NCI-H460 (cell line): Measurements from ENCODE around the gene SS18L1. TPM values are rescaled to one million over a fixed set of nuclear protein-coding genes. Genes with fewer than 3 reads are reported as not detected.

Source experiments
- DNase-seq: peaks from one replicate; pipeline ENCODE4 v3.0.0-alpha.2; 2016; ENCODE audit warnings: low read depth; ENCODE audit errors: extremely low read depth
- total RNA-seq: library from RNA; depleted of rRNA; stranded (reverse); fragments of >200 nt; shearing (Covaris generic); gene quantifications from 2 replicates; pipeline ENCODE4 v1.2.3, GENCODE V29; 2014; rRNA removed

Gene SS18L1
- total RNA-seq, 1 experiment from 2014 or later: 11.7 TPM

- no peak for DNase-seq
Observed at GRCh38 chr20:62222972-62223371, 79.4 kb downstream of the SS18L1 start.

- DNase-seq: no peak
Observed at GRCh38 chr20:62223571-62223970, 80.0 kb downstream of the SS18L1 start.

DNA sequence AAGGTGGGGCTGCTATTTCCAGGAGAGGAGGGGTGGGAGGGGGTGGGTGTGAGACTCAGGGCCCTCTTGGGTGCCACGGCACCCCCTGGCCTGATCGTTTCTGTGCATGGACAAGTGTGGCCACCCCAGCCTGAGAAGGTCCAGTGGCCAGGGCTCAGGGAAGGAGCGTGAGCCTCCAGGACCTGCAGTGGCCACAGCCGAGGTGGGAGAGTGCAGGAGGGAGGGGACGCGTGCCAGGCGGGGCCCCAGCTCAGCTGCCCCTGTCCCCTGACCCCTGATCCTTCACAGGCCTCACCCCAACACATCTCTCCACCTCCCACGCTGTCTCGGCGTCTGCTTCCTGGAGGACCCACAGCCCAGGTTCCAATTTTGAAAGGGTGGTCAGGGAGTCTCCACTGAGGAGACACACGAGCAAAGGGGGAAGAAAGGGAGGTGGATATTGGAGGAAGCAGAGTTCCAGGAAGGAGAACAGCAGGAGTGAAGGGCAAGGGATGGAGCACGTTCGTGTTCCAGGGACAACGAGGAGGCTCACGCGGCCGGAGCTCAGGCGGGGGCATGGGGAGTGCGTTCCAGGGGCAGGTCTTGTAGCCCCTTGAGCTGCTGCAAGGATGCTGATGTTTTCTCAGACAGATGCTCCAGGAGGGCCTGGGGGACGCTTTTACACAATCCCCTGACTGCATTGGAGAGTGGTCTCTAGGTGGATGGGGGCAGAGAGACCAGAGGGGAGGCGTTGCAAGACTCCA lies 80.7 kb downstream of the SS18L1 start:
- no peak for DNase-seq

GRCh38 chr20:62225026-62225425 lies 81.5 kb downstream of the SS18L1 start:
- no peak for DNase-seq

DNA sequence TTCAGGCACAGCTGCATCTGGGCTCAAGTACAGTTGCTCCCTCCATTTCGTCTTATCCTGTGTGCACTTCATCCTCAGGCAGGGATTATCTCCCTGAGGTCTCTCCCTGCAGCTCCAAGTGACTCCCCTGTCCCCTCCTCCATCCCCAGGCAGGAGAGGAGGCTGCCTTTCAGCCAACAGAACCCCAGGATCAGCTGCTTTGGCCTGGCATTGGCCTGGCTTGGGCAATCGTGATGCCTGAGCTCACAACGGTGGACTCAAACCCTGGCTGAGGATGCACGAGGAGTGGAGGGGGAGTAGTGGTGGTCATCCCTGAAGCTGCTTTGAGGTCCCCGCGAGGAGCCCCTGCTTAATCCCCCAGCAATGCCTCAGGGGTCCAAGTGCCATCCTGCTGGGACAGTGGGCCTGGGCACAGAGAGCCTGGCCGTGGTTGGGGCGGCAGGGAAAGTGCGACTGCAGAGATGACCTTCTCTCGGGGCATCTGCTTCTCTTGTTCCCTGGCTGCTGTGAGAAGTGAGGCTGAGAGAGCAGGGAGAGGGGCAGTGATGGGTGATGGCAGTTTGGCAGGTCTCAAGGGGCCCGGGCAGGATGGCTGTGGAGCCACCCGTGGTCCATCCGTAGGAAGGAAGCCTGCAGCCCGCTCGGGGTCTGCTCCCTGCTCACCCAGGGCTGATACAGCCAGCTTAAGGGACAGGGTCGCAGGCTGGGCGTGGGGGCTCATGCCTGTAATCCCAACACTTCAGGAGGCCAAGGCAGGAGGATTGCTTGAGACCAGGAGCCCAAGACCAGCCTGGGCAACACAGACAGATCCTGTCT lies 82.5 kb downstream of the SS18L1 start:
- no peak for DNase-seq

- no peak for DNase-seq
Observed at GRCh38 chr20:62226707-62227590, 83.4 kb downstream of the SS18L1 start.

DNA sequence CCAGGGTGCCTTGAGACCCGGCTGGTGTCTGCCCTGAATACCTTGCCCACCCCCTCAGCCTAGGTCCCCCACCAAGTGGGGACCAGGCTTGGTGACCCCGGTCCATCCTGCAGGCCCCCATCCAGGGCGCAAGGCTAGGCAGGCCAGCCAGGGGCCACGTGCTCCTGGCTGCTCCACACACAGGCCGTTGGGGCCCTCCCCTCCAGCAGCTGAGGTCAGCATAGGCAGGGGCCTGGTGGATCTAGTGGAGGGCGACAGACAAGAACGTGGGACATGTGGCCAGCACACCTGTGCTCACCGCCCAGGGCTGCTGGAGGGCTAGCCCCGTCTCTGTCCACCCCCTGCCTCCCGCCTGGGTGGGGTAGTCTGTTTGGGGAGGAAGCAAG lies 84.0 kb downstream of the SS18L1 start:
- DNase-seq: no peak

GRCh38 chr20:62227977-62228958 lies 84.7 kb downstream of the SS18L1 start:
- no peak for DNase-seq

DNA sequence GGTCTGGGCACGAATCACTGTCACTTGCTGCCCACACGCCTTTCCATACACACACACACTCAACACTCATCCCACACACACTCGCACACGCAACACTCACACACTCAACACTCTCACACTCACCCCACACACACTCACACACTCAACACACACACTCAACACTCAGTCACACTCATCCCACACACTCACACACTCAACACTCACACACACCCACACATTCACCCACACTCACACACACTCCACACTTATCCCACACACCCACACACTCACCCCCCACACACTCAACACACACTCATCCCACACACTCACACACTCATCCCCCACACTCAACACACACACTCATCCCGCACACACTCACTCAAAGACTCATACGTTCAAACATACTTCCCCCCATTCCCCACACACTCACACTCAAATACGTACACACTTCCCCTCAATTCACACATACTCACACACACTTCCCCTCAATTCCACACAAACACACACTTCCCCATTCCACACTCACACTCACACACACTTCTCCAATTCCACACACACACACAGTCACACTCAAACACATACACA lies 85.5 kb downstream of the SS18L1 start:
- DNase-seq: no peak

DNA sequence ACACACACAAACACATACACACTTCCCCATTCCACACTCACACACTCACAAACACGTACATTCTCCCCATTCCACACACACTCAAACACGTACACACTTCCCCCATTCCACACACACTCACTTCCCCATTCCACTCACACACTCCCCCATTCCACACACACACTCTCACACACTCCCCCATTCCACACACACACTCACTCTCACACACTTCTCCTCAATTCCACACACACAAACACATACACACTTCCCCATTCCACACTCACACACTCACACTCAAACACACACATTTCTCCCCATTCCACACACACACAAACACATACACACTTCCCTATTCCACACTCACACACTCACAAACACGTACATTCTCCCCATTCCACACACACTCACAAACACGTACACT lies 86.1 kb downstream of the SS18L1 start:
- no peak for DNase-seq

DNA sequence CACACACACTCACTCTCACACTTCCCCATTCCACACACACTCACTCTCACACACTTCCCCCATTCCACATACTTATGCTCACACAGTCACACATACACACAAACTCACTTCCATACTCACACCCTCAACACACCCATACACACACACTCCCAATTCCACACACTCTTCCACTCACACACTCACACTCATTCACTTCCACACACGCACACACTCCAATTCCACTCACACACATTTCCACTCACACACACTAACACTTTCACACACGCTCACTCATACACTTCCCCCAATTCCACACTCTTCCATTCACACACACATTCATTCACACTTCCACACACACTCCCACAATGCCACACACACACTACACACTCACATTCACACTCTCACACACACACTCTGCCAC lies 86.7 kb downstream of the SS18L1 start:
- DNase-seq: no peak

- DNase-seq: no peak
Observed at GRCh38 chr20:62230696-62231095, 87.1 kb downstream of the SS18L1 start.

DNA sequence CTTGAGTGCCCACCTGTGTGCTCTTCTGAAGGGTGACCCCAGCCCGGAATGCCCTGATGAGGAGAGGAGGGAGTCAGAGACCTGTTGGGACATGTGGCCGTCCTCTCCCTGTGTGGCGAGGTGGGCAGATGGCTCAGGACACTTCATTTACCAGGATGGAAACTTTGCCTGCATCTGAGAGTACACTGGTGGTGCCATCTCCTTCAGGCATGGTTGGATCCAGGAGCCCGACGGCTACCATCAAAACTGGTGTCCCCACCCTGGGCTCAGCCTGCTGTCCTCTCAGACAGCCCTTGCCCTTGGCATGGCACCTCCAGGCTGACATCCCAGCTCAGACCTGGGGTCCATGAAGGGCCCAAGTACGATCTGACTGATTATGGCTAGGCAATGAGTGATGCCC lies 87.7 kb downstream of the SS18L1 start:
- DNase-seq: no peak

Other genes starting within 250 kb of the SS18L1 start
- gene TAF4, start 77.9 kb upstream of the SS18L1 start, total RNA-seq: 4.0 and 6.6 TPM in 2 replicates
- gene LSM14B, start 21.3 kb upstream of the SS18L1 start, total RNA-seq: 24.6 and 29.2 TPM in 2 replicates
- 406 and 439 TPM in 2 replicates for gene PSMA7, start 375 bp upstream of the SS18L1 start, total RNA-seq
- gene MTG2, start 39.3 kb downstream of the SS18L1 start, total RNA-seq: 34.3 and 42.3 TPM in 2 replicates
- gene HRH3, start 76.5 kb downstream of the SS18L1 start, total RNA-seq: not detected in 2 replicates
- gene OSBPL2, start 94.8 kb downstream of the SS18L1 start, total RNA-seq: 12.4 and 14.8 TPM in 2 replicates
- 142 and 176 TPM in 2 replicates for gene ADRM1, start 159.2 kb downstream of the SS18L1 start, total RNA-seq
- gene LAMA5, start 223.5 kb downstream of the SS18L1 start, total RNA-seq: 169 and 171 TPM in 2 replicates
- 1,658 and 1,943 TPM in 2 replicates for gene RPS21, start 243.3 kb downstream of the SS18L1 start, total RNA-seq